GM21619 (cell line): Measurements from ENCODE around the gene PRM1.
"Not testable (repeated sequence)": the region's sequence is repeated elsewhere in the genome, so short reads cannot be mapped to it uniquely, and the experiment has no call there.

ENCODE experiments used
- ATAC-seq: cut with Tn5 transposase; IDR thresholded peaks from one replicate; pipeline ENCODE4 v1.9.1; 2021; ENCODE audit not compliant: unreplicated experiment

The PRM1 gene

GRCh38 chr16:11298143-11298900 is 17.2 kb upstream of the PRM1 start:
- no peak for ATAC-seq

- ATAC-seq = peak; percentile 74
These were observed 16.5 kb upstream of the PRM1 start for GRCh38 chr16:11297492-11298142.

GRCh38 chr16:11296706-11297491 is 15.8 kb upstream of the PRM1 start:
- ATAC-seq = no peak

GRCh38 chr16:11296351-11296705 is 15.2 kb upstream of the PRM1 start:
- no peak for ATAC-seq

GRCh38 chr16:11295672-11296071 is 14.5 kb upstream of the PRM1 start:
- no peak for ATAC-seq

GRCh38 chr16:11292076-11292748 is 11.1 kb upstream of the PRM1 start:
- ATAC-seq = no peak

GRCh38 chr16:11291091-11291703 is 10.1 kb upstream of the PRM1 start:
- no peak for ATAC-seq

GRCh38 chr16:11290102-11290893 is 9.2 kb upstream of the PRM1 start:
- ATAC-seq = no peak

GRCh38 chr16:11289696-11290095 is 8.6 kb upstream of the PRM1 start:
- not testable (repeated sequence) for ATAC-seq

GRCh38 chr16:11289202-11289601 is 8.1 kb upstream of the PRM1 start:
- ATAC-seq = no peak

GRCh38 chr16:11285842-11286241 is 4.7 kb upstream of the PRM1 start:
- no peak for ATAC-seq

- no peak for ATAC-seq
These were observed 2.7 kb upstream of the PRM1 start for GRCh38 chr16:11283820-11284248.

- ATAC-seq = no peak
These were observed 2.2 kb downstream of the PRM1 start for GRCh38 chr16:11278681-11279628.

GRCh38 chr16:11277607-11278337 is 3.4 kb downstream of the PRM1 start:
- ATAC-seq = no peak

GRCh38 chr16:11276896-11277593 is 4.1 kb downstream of the PRM1 start:
- no peak for ATAC-seq

GRCh38 chr16:11276143-11276895 is 4.8 kb downstream of the PRM1 start, which contains the start of gene PRM2:
TSS of gene PRM2 (minus strand) at chr16:11276480. CDS start at chr16:11276370, 110 bp downstream.
- ATAC-seq = no peak

GRCh38 chr16:11274964-11275363 is 6.2 kb downstream of the PRM1 start:
- no peak for ATAC-seq
